SH-SY5Y (cell line): ENCODE measurements around the gene LRCH1.

Experiments
- GATA2 ChIP-seq: IDR thresholded peaks from 2 replicates; pipeline ENCODE4 v1.6.1; 2011; ENCODE audit warnings: mild to moderate bottlenecking, low read depth, low read length
- GATA3 ChIP-seq: IDR thresholded peaks from 2 replicates; pipeline ENCODE4 v1.6.1; 2011; ENCODE audit warnings: low read depth, mild to moderate bottlenecking, low read length, moderate library complexity

DNA sequence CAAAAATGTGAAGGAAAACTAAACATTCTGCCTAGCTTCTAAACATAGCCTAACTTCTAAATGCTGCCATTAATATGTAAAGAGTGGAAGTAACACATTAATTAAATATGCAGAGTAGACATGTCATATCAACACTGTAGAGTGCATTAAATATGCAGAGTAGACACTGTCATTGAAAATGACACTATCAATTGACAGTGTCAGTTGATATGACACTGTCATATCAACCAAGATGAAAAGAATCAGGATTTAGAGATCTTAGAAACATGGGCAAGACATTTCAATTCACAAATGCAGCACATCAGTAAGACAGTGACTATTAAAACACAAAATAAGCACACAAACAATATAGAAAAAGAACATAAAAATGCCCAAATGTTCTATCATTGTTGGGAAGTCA is 218.7 kb downstream of the LRCH1 start:
- no peak for TF ChIP-seq GATA2
- TF ChIP-seq GATA3 = no peak
